H1 (cell line): ENCODE results near the gene CORO1C. TPM values are rescaled to one million over a fixed set of nuclear protein-coding genes. Genes with fewer than 3 reads are reported as not detected.

Experiments used
- CTCF ChIA-PET: fragments of 300-600 bp; sonication (Branson Sonifier 250); formaldehyde crosslinking; loops from one replicate; lab custom pipeline; 2021; ENCODE audit not compliant: partially characterized antibody; lab: Charles Lee
- POLR2A ChIA-PET: fragments of 300-600 bp; sonication (Branson Sonifier 250); formaldehyde crosslinking; loops from one replicate; lab custom pipeline; 2021; ENCODE audit warnings: inconsistent platforms; ENCODE audit not compliant: partially characterized antibody; lab: Charles Lee
- DNase-seq, 2 experiments: peaks; one replicate each; pipeline versions ENCODE4 v3.0.0 to v3.0.0-alpha.2; 2010 to 2022; ENCODE audit warnings: low spot score in 2 of 2, low read depth in 1 of 2, mixed read lengths in 1 of 2
- FAIRE-seq: peaks from 2 replicates; lab custom pipeline; 2011; peaks lifted over from hg19 to GRCh38; lab: Jason Lieb, UNC
- H2AFZ ChIP-seq: 2 replicates; pipeline ENCODE4 v1.8.1; 2012; ENCODE audit warnings: low read length, inconsistent platforms
- H2AK5ac ChIP-seq: 2 replicates; pipeline ENCODE4 v1.6.1; 2013; ENCODE audit warnings: low read depth, low read length
- H2BK120ac ChIP-seq: replicated peaks from 2 replicates; pipeline ENCODE3; 2013; ENCODE audit warnings: low read depth, low read length, inconsistent platforms
- H2BK12ac ChIP-seq: 2 replicates; pipeline ENCODE4 v1.6.1; 2013; ENCODE audit warnings: low read depth, low read length
- H2BK15ac ChIP-seq: 2 replicates; pipeline ENCODE4 v1.6.1; 2013; ENCODE audit warnings: low read length
- H2BK20ac ChIP-seq: 2 replicates; pipeline ENCODE4 v1.6.1; 2013; ENCODE audit warnings: low read length
- H2BK5ac ChIP-seq: 2 replicates; pipeline ENCODE4 v1.6.1; 2013; ENCODE audit warnings: low read depth, low read length
- H3K14ac ChIP-seq: 2 replicates; pipeline ENCODE4 v1.6.1; 2013; ENCODE audit warnings: inconsistent platforms; ENCODE audit not compliant: insufficient read length
- H3K18ac ChIP-seq: 2 replicates; pipeline ENCODE4 v1.6.1; 2013; ENCODE audit warnings: low read length; ENCODE audit errors: extremely low read depth
- H3K23ac ChIP-seq: 2 replicates; pipeline ENCODE4 v1.6.1; 2013; ENCODE audit warnings: inconsistent platforms; ENCODE audit not compliant: insufficient read length
- H3K23me2 ChIP-seq: 2 replicates; pipeline ENCODE4 v1.6.1; 2013; ENCODE audit warnings: low read depth, low read length
- H3K27ac ChIP-seq: 2 replicates; pipeline ENCODE4 v1.6.1; 2011; ENCODE audit warnings: low read depth, low read length, inconsistent platforms
- H3K27me3 ChIP-seq, 4 experiments: replicated peaks in 1 of 4; 1 replicate in 1 of 4; 2 replicates in 3 of 4; pipeline versions ENCODE4 v1.6.1 to v1.8.1; 2011 to 2013; ENCODE audit warnings: low read length in 3 of 4, mild to moderate bottlenecking in 3 of 4, inconsistent platforms in 2 of 4, mixed read lengths in 2 of 4, moderate library complexity in 1 of 4; ENCODE audit not compliant: control insufficient read depth in 3 of 4, insufficient read depth in 3 of 4; ENCODE audit errors: extremely low read depth in 1 of 4
- H3K36me3 ChIP-seq, 4 experiments: 2 replicates each; pipeline versions ENCODE4 v1.6.1 to v1.8.1; 2011 to 2013; ENCODE audit warnings: mild to moderate bottlenecking in 4 of 4, low read length in 3 of 4, moderate library complexity in 2 of 4, control low read depth in 1 of 4, inconsistent platforms in 1 of 4; ENCODE audit not compliant: insufficient read depth in 4 of 4, control insufficient read depth in 2 of 4
- H3K4ac ChIP-seq: replicated peaks from 2 replicates; pipeline ENCODE3; 2013; ENCODE audit warnings: low read length, low read depth, mixed read lengths, inconsistent platforms; ENCODE audit not compliant: insufficient read length
- H3K4me1 ChIP-seq, 4 experiments: replicated peaks in 1 of 4; 1 replicate in 1 of 4; 2 replicates in 3 of 4; pipeline versions ENCODE4 v1.6.1 to v1.8.1; 2011 to 2013; ENCODE audit warnings: low read length in 3 of 4, inconsistent platforms in 2 of 4, mixed read lengths in 1 of 4; ENCODE audit not compliant: insufficient read depth in 4 of 4, control insufficient read depth in 3 of 4
- H3K4me2 ChIP-seq, 2 experiments: 2 replicates each; pipeline versions ENCODE4 v1.6.1 to v1.8.1; 2011 to 2013; ENCODE audit warnings: low read depth in 2 of 2, low read length in 2 of 2, control low read depth in 1 of 2, inconsistent platforms in 1 of 2, mild to moderate bottlenecking in 1 of 2; ENCODE audit not compliant: insufficient read depth in 1 of 2
- H3K4me3 ChIP-seq, 4 experiments: fragments of 200-600, 300-600 bp in 1 of 4; sonication (generic), shearing (Covaris generic), sonication (Bioruptor Twin) in 1 of 4; 2 replicates each; pipeline versions ENCODE4 v1.5.1 to v1.8.1; 2011 to 2016; ENCODE audit warnings: low read length in 4 of 4, low read depth in 3 of 4, control low read depth in 2 of 4, inconsistent platforms in 2 of 4, mild to moderate bottlenecking in 2 of 4, mixed read lengths in 1 of 4, moderate library complexity in 1 of 4; ENCODE audit not compliant: insufficient read depth in 2 of 4; ENCODE audit errors: extremely low read depth in 1 of 4
- H3K56ac ChIP-seq: replicated peaks from 2 replicates; pipeline ENCODE3; 2013; ENCODE audit warnings: low read depth, mild to moderate bottlenecking, mixed read lengths, low read length, inconsistent platforms; ENCODE audit not compliant: insufficient read length
- H3K79me1 ChIP-seq: 2 replicates; pipeline ENCODE4 v1.6.1; 2013; ENCODE audit warnings: low read depth, low read length, control low read depth
- H3K79me2 ChIP-seq, 2 experiments: 2 replicates each; pipeline versions ENCODE4 v1.6.1 to v1.8.1; 2012 to 2013; ENCODE audit warnings: low read length in 2 of 2, mild to moderate bottlenecking in 2 of 2, inconsistent platforms in 1 of 2; ENCODE audit not compliant: insufficient read depth in 2 of 2, control insufficient read depth in 1 of 2
- H3K9ac ChIP-seq, 4 experiments: replicated peaks in 1 of 4; 1 replicate in 1 of 4; 2 replicates in 3 of 4; pipeline versions ENCODE4 v1.6.1 to v1.8.1; 2011 to 2013; ENCODE audit warnings: low read depth in 3 of 4, low read length in 3 of 4, control low read depth in 2 of 4, mild to moderate bottlenecking in 2 of 4, moderate library complexity in 2 of 4, inconsistent platforms in 1 of 4; ENCODE audit errors: extremely low read depth in 1 of 4
- H3K9me3 ChIP-seq, 2 experiments: 2 replicates each; pipeline versions ENCODE4 v1.6.1 to v1.8.1; 2012 to 2013; ENCODE audit warnings: mild to moderate bottlenecking in 2 of 2, moderate library complexity in 2 of 2, control low read depth in 1 of 2, inconsistent platforms in 1 of 2, low read depth in 1 of 2, low read length in 1 of 2, mixed read lengths in 1 of 2; ENCODE audit not compliant: insufficient read depth in 2 of 2
- H4K20me1 ChIP-seq, 2 experiments: replicated peaks in 1 of 2; 2 replicates each; pipeline versions ENCODE3 to v1.8.1; 2011 to 2013; ENCODE audit warnings: inconsistent platforms in 2 of 2, low read length in 2 of 2, mild to moderate bottlenecking in 1 of 2; ENCODE audit not compliant: insufficient read depth in 2 of 2, control insufficient read depth in 1 of 2
- H4K5ac ChIP-seq: 2 replicates; pipeline ENCODE4 v1.6.1; 2013; ENCODE audit warnings: low read length, low read depth, mixed read lengths, inconsistent platforms; ENCODE audit not compliant: insufficient read length
- H4K8ac ChIP-seq: 2 replicates; pipeline ENCODE4 v1.8.0; 2013; ENCODE audit warnings: mild to moderate bottlenecking, moderate library complexity, low read length, inconsistent platforms; ENCODE audit not compliant: insufficient read depth; ENCODE audit errors: extremely low read depth
- H4K91ac ChIP-seq: replicated peaks from 2 replicates; pipeline ENCODE3; 2013; ENCODE audit warnings: low read length, mixed read lengths, inconsistent platforms; ENCODE audit not compliant: insufficient read length
- ASH2L ChIP-seq: fragments of 200-600, 300-600 bp; sonication (generic); IDR thresholded peaks from one replicate; pipeline ENCODE4 v1.7.1; 2017; ENCODE audit warnings: low read length
- BACH1 ChIP-seq: IDR thresholded peaks from 2 replicates; pipeline ENCODE4 v1.6.1; 2012; ENCODE audit warnings: low read length, improper control_type of control experiment
- BRCA1 ChIP-seq: IDR thresholded peaks from 2 replicates; pipeline ENCODE4 v1.6.1; 2012; ENCODE audit warnings: low read depth, low read length, improper control_type of control experiment
- GTF2F1 ChIP-seq: IDR thresholded peaks from 2 replicates; pipeline ENCODE4 v1.6.1; 2012; ENCODE audit warnings: low read depth, low read length, improper control_type of control experiment, borderline replicate concordance
- KDM4A ChIP-seq: IDR thresholded peaks from one replicate; pipeline ENCODE4 v1.7.1; 2012; ENCODE audit warnings: low read depth, mild to moderate bottlenecking, moderate library complexity, low read length, inconsistent platforms; ENCODE audit not compliant: severe bottlenecking
- RNF2 ChIP-seq: fragments of 200-900, 300-1000 bp; sonication (generic); IDR thresholded peaks from 2 replicates; pipeline ENCODE4 v1.7.1; 2016; ENCODE audit warnings: borderline replicate concordance, low read depth, mild to moderate bottlenecking, antibody characterized with exemption, low read length; ENCODE audit not compliant: poor library complexity, severe bottlenecking; ENCODE audit errors: missing control alignments
- SRF ChIP-seq: IDR thresholded peaks from 2 replicates; pipeline ENCODE4 v1.6.1; 2011; ENCODE audit warnings: mild to moderate bottlenecking, low read depth, low read length, moderate library complexity
- TAF7 ChIP-seq: optimal IDR thresholded peaks from 2 replicates; pipeline ENCODE3; 2011; ENCODE audit warnings: low read depth, mild to moderate bottlenecking, inconsistent platforms, low read length, moderate library complexity, borderline replicate concordance
- ZNF274 ChIP-seq: IDR thresholded peaks from 2 replicates; pipeline ENCODE4 v1.7.0; 2012; ENCODE audit warnings: low read length, borderline replicate concordance; ENCODE audit errors: extremely low read depth
- WGBS, 2 experiments: shearing (Covaris generic) in 1 of 2; methylation state at CpG; one replicate each; pipeline versions ENCODE4 v1.1.6 to v1.1.7; 2013 to 2015; ENCODE audit warnings: low lambda C conversion rate in 2 of 2, mixed read lengths in 2 of 2, inconsistent platforms in 1 of 2, low coverage in 1 of 2, missing lambda C conversion rate in 1 of 2; ENCODE audit not compliant: insufficient replicate concordance in 2 of 2, insufficient coverage in 1 of 2, insufficient read length in 1 of 2; ENCODE audit errors: extremely low coverage in 1 of 2, missing lambda C conversion rate in 1 of 2; 5-methylcytosine and 5-hydroxymethylcytosine counted together
- polyA plus RNA-seq, 7 experiments: library from polyadenylated mRNA; depleted of rRNA in 3 of 7; stranded (reverse) in 5 of 7; unstranded in 2 of 7; fragments of >200 nt in 5 of 7; fragments of 200-250 nt in 2 of 7; gene quantifications; 1 replicate in 5 of 7; 2 replicates in 1 of 7; 4 replicates in 1 of 7; pipeline versions ENCODE4 v1.2.1 to v1.2.3, GENCODE V29; 2011 to 2013; ENCODE audit warnings: missing spikeins in 2 of 7, mixed read lengths in 2 of 7
- total RNA-seq: library from RNA; stranded (reverse); fragmentation: NEBNext Ultra II Directional; extraction: Animal tissue kit (Norgen Biotek cat#: 25700); gene quantifications from 2 replicates; pipeline ENCODE4 v1.2.1, GENCODE V29; 2021

Gene CORO1C
- total and polyA plus RNA-seq, 2 of the 8 experiments (the other 6 are each of a cell fraction or from before 2014, with no cell fraction given): 72.7 to 120 TPM

- no peak overlapping the region for H3K4me2 ChIP-seq
- peaks cover 5 to 6% of the 10 kb centered on the region in 2 experiments for H4K20me1 ChIP-seq
- FAIRE-seq: no peak
- peaks cover 12 to 85% of the 10 kb centered on the region in 2 experiments for H3K79me2 ChIP-seq
- no peak overlapping the region for H2BK120ac ChIP-seq
- DNase-seq: no peak
- no peak overlapping the region for H2BK12ac ChIP-seq
- H3K27ac ChIP-seq: no peak overlapping the region
- CTCF ChIA-PET: interaction anchor here (1.1 to 1.4 kb wide), 2 partner anchors 22 to 24 kb away, joined by 3 to 4 read pairs; no protein-coding TSS in a partner anchor
- H2BK20ac ChIP-seq: no peak overlapping the region
- H2AK5ac ChIP-seq: no peak overlapping the region
- no peak overlapping the region for H2AFZ ChIP-seq
- H3K9ac ChIP-seq: no peak overlapping the region
- no peak overlapping the region for H3K18ac ChIP-seq
- no peak overlapping the region for H3K4me3 ChIP-seq
- no peaks in the 10 kb centered on the region for H3K9me3 ChIP-seq
- H3K4me1 ChIP-seq: peaks cover 3 to 14% (median 5%) of the 10 kb centered on the region in 4 experiments; a peak in 4 of 7 replicates
- no peaks in the 10 kb centered on the region for H3K23me2 ChIP-seq
- no peak overlapping the region for H4K8ac ChIP-seq
- H3K14ac ChIP-seq: no peak overlapping the region
- H3K79me1 ChIP-seq: no peaks in the 10 kb centered on the region; the same call in 1 of the 2 replicates
- no peak overlapping the region for H3K56ac ChIP-seq
- H2BK15ac ChIP-seq: no peak overlapping the region
- H4K5ac ChIP-seq: no peak overlapping the region
- 97% methylated on average over 6 of the region's 6 CpGs; no CpG with 5 or more reads in 1 of the 2 experiments for WGBS, 2 experiments
- H3K36me3 ChIP-seq: no peaks in the 10 kb centered on the region
- no peak overlapping the region for H4K91ac ChIP-seq
- POLR2A ChIA-PET: interaction anchor here (0.5 to 3.6 kb wide), 6 partner anchors 9 to 22 kb away, joined by 3 to 29 read pairs (median 4); no protein-coding TSS in a partner anchor
- no peak overlapping the region for H3K23ac ChIP-seq
- TF ChIP-seq BACH1 (no peak), ZNF274 (no peak), TAF7 (no peak), SRF (no peak), KDM4A (no peak), BRCA1 (no peak), ASH2L (no peak), GTF2F1 (no peak), RNF2 (no peak)
- no peaks in the 10 kb centered on the region for H3K27me3 ChIP-seq
- H2BK5ac ChIP-seq: no peak overlapping the region
- H3K4ac ChIP-seq: no peak overlapping the region
These were observed 17.8 kb downstream of the CORO1C start for GRCh38 chr12:108713471-108713870.
